ENCODE results near the gene DDX17. TPM values are rescaled to one million over a fixed set of nuclear protein-coding genes. Genes with fewer than 3 reads are reported as not detected.

DDX17 gene
- 100 to 1,000 TPM; 579 to 954 (median 821) TPM for polyA plus RNA-seq (ENCODE audit: insufficient read depth in 1 of 5, insufficient read length in 5 of 5, low replicate concordance in 1 of 5)
- long read RNA-seq, donor 1, full-length matches to known transcripts, result 105 of 503 reads
- long read RNA-seq, donor 1, partial matches to known transcripts, result 398 of 503 reads
- long read RNA-seq, donor 1, other reads (novel, unspliced or antisense), result 0 of 503 reads
- long read RNA-seq, donor 2, full-length matches to known transcripts, result 50 of 174 reads
- long read RNA-seq, donor 2, partial matches to known transcripts, result 124 of 174 reads
- long read RNA-seq, donor 2, other reads (novel, unspliced or antisense), result 0 of 174 reads
- long read RNA-seq, donor 3, full-length matches to known transcripts, result 64 of 258 reads
- long read RNA-seq, donor 3, partial matches to known transcripts, result 194 of 258 reads
- long read RNA-seq, donor 3, other reads (novel, unspliced or antisense), result 0 of 258 reads
- long read RNA-seq, donor 4, full-length matches to known transcripts, result 41 of 220 reads
- long read RNA-seq, donor 4, partial matches to known transcripts, result 179 of 220 reads
- long read RNA-seq, donor 4, other reads (novel, unspliced or antisense), result 0 of 220 reads
- long read RNA-seq, donor 5, full-length matches to known transcripts, result 86 of 545 reads
- long read RNA-seq, donor 5, partial matches to known transcripts, result 459 of 545 reads
- long read RNA-seq, donor 5, other reads (novel, unspliced or antisense), result 0 of 545 reads
- long read RNA-seq, donor 6, full-length matches to known transcripts, result 92 of 417 reads
- long read RNA-seq, donor 6, partial matches to known transcripts, result 314 of 417 reads
- long read RNA-seq, donor 6, other reads (novel, unspliced or antisense), result 11 of 417 reads
- long read RNA-seq, donor 7, full-length matches to known transcripts, result 53 of 197 reads
- long read RNA-seq, donor 7, partial matches to known transcripts, result 144 of 197 reads
- long read RNA-seq, donor 7, other reads (novel, unspliced or antisense), result 0 of 197 reads
- long read RNA-seq, donor 8, full-length matches to known transcripts, result 42 of 276 reads
- long read RNA-seq, donor 8, partial matches to known transcripts, result 234 of 276 reads
- long read RNA-seq, donor 8, other reads (novel, unspliced or antisense), result 0 of 276 reads

DNA sequence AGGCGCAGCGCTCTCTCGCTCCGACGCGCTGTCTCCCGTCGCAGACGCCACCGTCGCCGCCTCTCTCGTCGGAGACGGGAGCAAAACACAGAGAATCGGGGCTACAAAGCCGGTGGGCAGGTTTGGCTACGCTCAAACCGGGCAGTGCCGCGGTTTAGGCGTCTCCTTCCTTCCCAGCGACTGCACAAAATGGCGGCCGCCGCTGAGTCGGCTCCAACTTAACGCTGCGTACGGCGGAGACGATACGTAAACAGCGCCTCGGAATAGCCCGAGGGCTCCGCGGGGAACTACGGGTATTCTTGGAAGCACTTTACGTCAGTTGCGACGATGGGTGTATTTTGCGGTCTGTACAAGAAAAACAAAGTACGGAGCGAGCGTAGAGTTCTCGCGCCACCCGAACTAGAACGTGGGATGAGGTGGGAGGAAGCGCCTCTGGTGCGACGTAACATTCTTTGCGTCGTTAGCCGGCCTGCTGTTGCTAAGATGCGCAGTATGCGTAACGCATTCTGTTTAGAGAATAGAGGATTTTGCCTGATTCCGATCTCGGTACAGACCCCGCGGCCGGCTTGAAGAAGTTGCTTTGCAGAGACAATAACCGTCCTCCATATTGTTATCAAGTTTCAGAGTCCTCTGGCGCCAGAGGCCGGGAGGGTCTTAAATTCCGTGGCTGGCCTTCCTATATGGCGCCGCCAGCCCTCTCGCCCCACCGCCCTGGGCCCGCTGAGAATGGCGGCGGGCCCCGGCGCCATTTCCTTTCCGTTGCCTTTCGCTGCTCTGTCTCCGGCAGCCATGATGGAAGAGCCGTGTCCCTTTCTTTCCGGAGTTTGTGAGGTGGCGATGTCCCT is at the start of gene DDX17:
Gene DDX17 (minus strand): TSS at position 194 of the 845 bp plus-strand sequence.
- DNase-seq, result peak; percentile 99

GRCh38 chr22:38554281-38554680 is 48.2 kb upstream of the DDX17 start:
- no peak for DNase-seq

DNA sequence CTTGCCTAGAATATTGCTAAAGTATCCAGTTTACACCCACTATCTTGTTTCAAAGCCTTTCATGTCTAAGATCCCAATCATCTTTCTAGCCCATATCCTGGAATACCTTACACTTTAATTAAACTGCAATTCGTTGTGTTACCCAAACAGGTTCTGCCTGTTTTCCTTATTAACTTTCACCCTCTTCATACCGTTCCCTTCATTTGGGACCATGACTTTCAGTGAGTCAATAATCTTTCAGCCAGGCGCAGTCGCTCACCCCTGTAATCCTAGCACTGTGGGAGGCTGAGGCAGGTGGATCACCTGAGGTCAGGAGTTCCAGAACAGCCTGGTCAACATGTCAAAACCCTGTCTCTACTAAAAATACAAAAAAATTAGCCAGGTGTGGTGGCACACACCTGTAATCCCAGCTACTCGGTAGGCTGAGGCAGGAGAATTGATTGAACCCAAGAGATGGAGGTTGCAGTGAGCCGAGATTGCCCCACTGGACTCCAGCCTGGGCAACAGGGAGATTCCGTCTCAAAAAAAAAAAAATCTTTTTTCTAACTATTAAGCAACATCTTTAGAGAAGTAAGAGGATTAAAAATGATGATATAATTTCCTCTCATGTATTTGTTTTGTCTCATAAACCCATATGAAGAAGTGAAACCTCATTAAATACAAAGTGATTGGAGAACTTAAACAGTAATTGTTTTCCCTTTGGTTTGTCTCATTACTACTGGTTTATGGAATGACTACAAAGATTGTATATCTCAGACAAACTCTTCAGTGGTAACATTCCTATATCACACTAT is 43.2 kb upstream of the DDX17 start:
- DNase-seq, result no peak

DNA sequence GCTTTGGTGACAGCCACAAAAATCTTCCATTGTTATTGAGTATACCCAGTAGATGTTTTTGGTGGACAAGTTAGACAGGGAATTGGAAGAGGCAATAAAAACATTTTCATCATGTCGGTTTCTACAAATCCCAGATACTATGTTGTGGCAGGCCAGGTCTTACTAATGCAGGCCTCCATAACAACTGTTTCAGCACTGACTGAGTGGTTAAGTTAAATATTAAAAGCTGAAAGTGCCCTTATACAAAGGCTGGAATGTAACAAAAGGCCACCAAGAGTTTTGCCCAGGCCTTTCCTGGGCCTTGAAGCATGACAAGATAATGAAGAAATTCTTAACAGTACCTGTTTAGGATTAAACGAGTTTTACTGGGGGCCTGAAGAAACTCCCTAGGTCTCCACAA is 34.6 kb upstream of the DDX17 start:
- no peak for DNase-seq

DNA sequence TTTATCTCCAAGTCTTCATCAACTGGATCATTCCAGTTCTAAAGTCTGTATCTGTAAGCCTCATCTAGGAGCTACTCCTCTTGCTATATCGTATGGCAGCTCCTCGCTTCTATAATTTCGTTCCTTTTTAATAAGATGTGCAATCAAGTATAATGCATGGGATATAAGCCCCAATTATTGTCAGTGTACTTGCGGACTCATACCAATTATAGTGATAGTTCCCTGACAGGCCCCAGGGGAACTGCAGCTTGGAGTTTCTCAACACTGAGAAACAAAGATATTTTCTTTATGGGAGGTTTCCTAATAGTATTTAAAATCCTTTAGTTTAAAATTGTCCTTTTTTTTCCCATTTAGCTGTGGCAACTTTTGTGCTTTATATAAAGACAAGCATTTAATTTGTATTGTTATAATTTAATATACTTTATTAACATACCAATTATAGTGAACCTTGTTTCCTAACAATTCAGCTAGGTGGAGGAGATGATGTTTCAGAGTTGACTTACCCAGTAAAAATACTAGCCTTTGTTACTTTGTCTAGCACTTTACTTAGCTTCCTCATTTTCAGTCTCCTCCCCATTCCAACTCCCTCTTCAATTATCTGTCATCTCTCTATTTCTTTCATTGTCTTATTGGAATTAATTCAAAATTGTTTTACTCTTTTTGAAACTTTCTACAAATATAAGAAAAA is 25.3 kb upstream of the DDX17 start:
- no peak for DNase-seq

DNA sequence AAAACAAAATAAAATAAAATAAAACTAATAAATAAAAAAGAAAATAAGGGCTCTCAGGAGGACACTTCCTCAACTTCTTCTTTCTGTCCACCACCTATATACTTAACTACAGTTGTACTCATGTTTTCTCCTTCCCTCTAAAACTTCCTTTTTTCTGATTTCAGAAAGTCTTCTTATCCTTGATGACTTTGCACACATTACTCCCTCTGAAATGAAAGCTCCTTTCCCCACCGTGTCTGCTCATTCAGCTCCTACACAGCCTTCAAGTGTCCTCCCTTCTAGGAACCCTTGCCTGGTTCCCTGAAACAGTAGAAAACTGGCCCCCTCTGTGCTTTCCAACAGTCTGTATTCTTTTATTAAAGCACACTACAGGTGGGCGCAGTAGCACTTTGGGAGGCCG is 18.3 kb upstream of the DDX17 start:
- DNase-seq, result no peak

DNA sequence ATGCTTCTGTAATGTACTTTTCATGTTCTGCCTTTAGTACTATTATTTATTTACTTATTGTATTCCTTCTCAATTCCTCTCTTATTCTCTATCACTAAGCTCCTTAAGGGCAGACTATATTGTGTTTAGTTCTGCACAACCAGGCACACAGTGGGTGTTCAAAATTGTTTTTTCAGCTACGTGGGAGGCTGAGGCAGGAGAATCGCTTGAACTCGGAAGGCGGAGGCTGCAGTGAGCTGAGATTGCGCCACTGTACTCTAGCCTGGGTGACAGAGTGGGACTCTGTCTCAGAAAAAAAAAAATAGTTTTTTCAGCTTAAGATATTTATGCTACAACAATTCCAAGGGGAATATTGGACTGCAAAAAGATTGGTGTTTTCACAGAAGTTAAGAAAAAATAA is 17.4 kb upstream of the DDX17 start:
- DNase-seq, result no peak

DNA sequence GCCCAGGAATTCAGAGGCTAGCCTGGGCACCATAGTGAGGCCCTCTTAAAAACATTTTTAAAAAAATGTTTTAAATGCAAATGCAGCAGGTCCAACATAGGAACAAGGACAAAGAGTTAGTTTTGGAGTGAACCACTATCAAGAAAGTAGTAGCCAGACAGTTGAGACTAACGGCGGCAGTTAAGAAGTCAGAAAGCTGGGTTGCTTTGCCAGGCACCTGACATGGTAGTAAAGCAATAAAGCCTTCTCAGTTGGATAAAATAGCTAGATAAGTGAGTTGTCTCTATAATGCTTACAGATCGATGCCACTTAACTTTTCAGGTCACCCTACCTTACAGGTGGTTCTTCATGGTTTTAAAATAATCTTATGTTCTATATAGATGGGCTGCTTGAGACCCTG is 16.9 kb upstream of the DDX17 start:
- DNase-seq, result no peak

DNA sequence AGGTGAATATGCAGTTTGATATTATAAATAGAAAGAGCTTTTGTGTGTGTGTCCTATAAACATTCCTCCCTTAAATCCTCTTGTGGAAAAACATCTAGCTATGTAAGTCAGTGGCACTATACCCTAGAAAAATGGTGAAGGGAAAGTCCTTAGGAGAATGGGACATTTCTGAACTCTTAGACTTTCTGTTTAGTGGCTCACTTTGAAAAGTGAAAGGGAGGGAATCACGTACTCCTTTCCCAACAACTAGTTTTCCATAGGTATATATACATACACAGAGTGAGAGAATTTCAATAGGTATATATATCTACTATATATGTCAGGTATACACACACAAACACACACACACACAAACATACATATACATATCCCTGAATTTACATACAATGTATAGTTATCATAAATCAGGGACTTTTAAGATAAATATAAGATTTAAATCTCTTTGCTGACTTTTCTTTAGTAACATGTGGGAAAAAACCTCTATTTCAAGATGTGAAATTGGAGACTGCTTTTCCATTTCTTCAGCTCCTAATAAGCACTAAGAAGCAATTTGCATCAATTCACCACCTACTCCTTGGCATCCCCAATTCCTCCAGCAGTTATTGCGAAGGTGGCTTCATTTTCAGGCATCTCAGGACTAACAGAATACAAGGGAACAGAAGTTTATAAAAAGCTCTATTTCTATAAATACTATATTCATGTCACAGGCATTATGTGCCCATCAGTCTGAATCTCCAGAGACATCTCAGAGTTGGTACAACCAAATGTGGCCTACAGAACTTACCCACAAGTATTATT is 13.5 kb upstream of the DDX17 start:
- DNase-seq, result no peak

DNA sequence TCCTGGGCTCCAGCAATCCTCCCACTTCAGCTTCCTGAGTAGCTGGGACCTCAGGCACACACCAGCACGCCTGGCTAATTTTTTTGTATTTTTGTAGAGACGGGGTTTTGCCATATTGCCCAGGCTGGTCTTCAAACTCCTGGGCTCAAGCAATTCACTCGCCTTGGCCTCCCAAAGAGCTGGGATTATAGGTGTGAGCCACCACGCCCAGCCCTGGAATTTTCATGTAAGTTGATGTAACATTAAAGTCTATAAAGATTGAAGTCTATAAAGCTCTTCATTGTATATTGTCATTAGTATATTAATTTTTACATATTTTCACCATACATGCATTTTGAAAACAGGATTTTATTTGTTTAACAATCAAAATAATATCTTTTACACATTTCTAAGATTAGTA is 12.5 kb upstream of the DDX17 start:
- no peak for DNase-seq

DNA sequence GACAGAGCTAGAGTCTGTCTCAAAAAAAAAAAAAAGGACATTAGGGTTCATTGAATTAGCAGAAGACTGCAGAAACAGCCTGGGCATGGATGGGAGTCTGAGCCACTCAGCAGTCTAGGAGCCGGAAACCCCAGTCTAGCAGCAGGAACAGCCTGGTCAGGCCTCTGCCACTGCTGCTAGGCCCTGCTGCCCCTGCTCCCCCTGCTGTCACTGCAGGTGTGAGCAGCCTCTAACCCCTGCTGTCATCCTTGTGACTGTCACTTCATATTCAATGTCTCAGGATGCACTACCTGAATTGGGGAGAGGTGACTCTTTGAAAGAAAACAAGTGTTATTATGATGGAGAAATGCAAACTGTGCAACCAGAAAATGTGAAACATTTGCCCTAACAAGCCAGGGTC is 7.0 kb upstream of the DDX17 start:
- DNase-seq, result no peak

DNA sequence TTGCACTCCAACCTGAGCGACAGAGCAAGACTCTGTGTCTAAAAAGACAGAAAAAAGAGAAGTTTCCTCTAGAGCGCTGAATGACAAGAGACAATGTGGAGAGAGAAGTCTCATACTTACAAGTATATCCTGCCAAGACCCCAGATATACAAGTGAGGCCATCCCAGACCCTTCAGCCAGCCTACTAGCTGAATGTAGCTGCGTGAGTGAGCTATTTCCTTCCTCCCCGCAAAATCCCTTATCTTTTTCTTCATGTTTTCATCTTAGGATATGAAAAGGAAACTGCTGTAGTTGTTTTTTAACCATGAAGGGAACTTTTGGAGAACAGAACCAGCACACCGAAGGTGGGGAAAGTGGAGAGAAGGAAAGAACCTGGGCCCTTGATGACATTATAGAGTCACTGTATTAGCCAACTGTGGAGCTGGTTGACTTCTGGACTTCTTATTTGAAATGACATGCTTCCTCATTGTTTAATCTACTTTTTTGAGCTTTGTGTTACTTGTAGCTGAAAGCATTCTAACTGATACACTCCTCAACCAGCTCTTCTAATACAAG is 4.4 kb upstream of the DDX17 start:
- no peak for DNase-seq

- DNase-seq, result peak; percentile 83 to 90
Observed at GRCh38 chr22:38505541-38506117, 482 bp downstream of the DDX17 start.

- no peak for DNase-seq
Observed at GRCh38 chr22:38504731-38505540, 1.2 kb downstream of the DDX17 start.

DNA sequence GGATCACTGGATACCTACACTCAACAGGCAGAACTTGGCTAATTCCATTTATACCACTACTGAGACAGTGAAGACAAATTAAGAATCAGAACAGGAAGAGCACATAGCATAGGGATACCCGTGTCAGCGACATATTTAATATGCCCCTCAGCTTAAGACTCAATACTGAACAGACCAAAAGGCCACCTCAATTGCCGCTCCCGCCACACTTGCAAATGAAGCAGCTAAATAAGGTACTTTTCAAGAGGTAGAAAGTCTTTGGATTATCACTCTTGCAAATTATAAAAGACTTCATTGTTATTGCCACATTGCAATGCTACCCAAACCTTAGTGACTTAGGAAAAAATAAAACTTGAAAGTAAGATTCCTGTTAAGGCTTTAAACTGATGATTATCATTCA is 3.1 kb downstream of the DDX17 start:
- no peak for DNase-seq

- DNase-seq, result no peak
Observed at GRCh38 chr22:38501797-38502672, 4.1 kb downstream of the DDX17 start.
